LoVo (cell line): Measurements from ENCODE around the gene ULBP2.
"Not testable (repeated sequence)": the region's sequence is repeated elsewhere in the genome, so short reads cannot be mapped to it uniquely, and the experiment has no call there.

Experiments
- DNase-seq: peaks from one replicate; pipeline ENCODE4 v3.0.0-alpha.2; 2016; ENCODE audit warnings: low spot score

The ULBP2 gene

DNA sequence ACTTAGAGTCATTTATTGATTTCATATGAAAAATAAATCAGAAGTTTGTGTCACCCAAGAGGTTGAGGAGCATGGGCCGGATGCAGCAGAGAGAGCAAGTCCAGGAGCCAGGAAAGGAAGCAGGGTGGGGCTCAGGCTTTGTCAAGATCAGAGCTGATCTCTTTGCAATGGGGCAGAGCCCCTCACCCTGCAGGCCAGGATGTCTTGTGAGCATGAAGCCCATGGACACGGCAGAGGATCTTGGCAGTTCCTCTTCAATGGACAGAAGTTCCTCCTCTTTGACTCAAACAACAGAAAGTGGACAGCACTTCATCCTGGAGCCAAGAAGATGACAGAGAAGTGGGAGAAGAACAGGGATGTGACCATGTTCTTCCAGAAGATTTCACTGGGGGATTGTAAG lies 27.1 kb downstream of the ULBP2 start:
- not testable (repeated sequence) for DNase-seq

GRCh38 chr6:149969635-149970034 lies 27.8 kb downstream of the ULBP2 start:
- no peak for DNase-seq

- DNase-seq = not testable (repeated sequence)
These were observed 32.6 kb downstream of the ULBP2 start for GRCh38 chr6:149974394-149974793.

GRCh38 chr6:149974825-149975224 lies 33.0 kb downstream of the ULBP2 start:
- no peak for DNase-seq

GRCh38 chr6:149975400-149975799 lies 33.6 kb downstream of the ULBP2 start:
- DNase-seq = no peak

GRCh38 chr6:149977221-149977620 lies 35.4 kb downstream of the ULBP2 start:
- DNase-seq = no peak

GRCh38 chr6:149978610-149979009 lies 36.8 kb downstream of the ULBP2 start:
- no peak for DNase-seq

GRCh38 chr6:149979293-149979692 lies 37.5 kb downstream of the ULBP2 start:
- DNase-seq = no peak

DNA sequence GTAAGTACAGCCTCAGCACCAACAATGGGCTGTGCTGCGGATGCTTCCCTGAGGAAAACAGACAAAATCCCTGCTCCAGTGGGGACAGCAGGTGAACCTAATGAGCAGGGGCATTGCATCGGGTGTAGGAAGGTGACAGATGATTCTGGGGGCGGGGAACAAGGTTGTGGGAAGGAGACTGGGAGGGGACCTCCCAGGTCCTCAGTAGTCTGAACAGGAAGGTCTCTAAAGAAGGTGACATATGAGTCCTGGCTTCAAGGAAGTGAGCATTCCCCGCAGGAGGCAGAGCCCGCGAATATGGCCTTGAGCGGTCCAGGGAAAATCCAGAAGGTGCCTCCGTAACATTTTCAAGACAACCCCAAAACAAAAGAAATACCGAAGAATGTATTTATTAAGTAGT lies 41.3 kb downstream of the ULBP2 start:
- no peak for DNase-seq

DNA sequence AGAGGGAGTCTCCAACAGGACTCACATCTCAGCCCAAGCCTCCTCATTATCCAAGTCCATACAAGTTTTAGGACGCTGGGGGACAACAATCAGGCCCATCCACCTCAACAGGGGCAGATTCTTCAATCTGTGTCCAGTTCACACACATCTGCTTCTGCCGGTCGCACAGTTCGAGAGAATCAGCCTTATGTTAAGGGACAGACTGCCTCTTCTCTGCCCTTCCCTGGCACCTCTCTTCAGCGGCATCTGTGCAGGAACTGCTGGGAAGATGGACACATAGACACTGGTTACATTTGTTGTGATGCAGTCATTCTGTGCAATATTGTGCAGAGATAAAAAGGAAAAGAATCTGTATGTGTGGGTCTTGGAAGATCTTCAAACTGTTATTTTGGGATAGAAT lies 43.0 kb downstream of the ULBP2 start:
- DNase-seq = no peak

- no peak for DNase-seq
These were observed 43.7 kb downstream of the ULBP2 start for GRCh38 chr6:149985481-149985937.

DNA sequence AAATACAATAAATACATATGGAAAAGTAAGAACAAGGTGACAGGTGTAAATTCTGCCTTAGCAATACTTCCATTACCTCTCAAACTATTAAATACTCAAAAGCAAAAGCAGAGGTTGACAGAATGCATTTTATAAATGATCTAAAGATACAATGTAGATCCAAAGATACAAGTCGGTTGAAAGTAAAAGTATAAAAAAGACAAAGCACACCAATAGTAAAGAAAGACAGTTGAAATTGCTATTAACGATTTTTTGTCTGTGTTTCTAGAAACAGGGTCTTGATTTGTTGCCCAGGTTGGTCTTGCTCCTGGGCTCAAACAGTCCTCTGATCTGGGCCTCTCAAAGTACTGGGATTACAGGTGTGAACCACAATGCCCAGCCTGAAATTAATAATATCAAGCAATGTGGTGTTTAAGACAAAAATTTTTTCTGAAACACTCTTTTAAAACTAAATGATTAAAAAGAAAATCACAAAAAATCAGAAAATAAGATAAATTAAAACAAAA lies 45.8 kb downstream of the ULBP2 start:
- no peak for DNase-seq

- no peak for DNase-seq
These were observed 46.9 kb downstream of the ULBP2 start for GRCh38 chr6:149988550-149989346.

DNA sequence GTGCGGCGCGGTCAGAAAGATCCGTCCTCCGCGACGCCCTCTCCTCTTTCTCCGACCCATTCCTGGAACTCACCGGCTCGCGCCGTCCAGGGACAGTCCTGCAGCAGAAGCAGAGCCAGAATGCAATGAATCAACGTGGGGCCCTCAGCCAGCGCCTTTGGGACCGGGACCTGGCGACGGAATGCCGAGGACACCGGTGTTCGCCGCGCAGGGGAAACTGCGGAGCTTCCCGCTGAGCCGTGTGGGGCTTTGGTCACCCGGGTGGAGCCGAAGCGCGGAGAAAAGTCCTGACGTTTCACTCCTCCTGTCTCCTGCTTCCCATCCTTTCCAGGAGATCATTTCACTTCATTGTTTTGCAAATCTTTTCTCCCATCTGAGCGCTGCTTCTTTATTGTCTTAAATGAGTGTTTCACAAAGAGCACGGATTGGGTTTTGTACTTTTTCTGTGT lies 48.4 kb downstream of the ULBP2 start:
- DNase-seq = no peak

DNA sequence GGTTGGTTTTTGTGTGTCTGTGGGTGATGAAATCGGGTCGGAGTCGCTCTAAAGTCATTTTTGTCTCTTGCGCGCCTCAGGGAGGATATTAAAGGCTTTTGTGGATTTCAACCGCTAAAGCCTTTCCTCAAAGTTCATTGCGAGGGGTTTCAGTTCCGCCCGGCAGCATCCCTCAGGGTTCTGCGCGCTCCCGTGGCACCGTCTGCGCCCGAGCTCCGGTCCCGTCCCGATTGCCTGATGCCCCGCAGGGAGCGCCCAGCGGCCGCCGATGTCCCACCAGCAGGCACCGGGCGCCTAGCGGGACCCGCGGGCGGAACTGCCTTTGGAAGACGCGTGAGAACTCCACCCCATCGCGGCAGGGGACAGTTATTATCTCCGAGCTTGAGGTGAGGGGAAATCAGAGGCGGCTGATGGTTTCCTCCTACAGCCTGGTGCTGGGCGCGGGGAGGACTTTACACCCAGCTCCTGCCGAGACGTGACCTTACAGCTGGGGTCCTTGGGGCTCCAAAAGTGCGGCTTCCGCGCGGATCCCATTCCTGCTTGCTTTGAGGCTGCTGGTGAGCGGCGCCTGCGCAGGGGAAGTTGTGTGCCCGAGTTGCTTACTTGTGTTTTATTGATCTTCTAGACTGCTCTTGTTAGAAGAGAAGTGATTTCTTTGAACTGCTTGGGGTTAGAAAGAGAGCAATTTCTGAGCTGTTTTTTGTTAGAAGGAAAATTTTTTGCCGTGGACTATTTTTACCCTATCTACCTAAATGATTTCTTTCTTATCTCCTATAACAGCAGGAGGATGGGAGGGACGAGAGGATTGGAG lies 49.1 kb downstream of the ULBP2 start:
- DNase-seq = peak; percentile 8

- not testable (repeated sequence) for DNase-seq
These were observed 49.6 kb downstream of the ULBP2 start for GRCh38 chr6:149991472-149991795.

DNA sequence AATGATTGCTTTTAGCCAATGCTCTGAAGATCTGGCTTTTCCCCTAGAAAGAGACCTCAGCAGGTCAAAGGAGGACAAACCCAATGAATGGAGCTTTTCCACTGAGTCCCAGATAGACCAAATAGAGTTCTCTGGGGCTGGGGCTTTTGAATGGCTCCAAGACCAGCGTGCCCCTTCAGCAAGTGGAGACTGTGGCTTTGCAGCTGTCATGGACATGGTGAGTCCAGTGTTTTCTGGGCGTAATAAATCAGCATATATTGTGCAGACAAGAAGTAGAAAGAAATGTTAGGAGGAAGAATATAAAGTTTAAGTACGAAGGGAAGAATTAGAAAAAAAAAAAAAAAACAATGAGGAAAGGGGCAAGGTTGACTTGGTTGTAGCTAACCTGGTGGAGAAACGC lies 50.0 kb downstream of the ULBP2 start:
- DNase-seq = no peak

GRCh38 chr6:149995235-149995750 lies 53.5 kb downstream of the ULBP2 start:
- no peak for DNase-seq

GRCh38 chr6:149995971-149996370 lies 54.2 kb downstream of the ULBP2 start:
- DNase-seq = no peak
